ENCODE results near the gene YKT6.

YKT6 gene

GRCh38 chr7:44225566-44226395, 25.0 kb downstream of the YKT6 start (continued):
- TF ChIP-seq ZNF18 (tag by site-specific recombination; IDR thresholded peaks at IDR 0.05) (no peak), HOXA7 (CRISPR knock-in tag; IDR thresholded peaks at IDR 0.05; ENCODE audit: borderline replicate concordance) (no peak), KLF1 (tag by site-specific recombination; IDR thresholded peaks at IDR 0.05) (peak; percentile 36; the same call in 1 of the 2 replicates), ZNF488 (tag by site-specific recombination; IDR thresholded peaks at IDR 0.05) (no peak), SP2 (tag by site-specific recombination; IDR thresholded peaks at IDR 0.05) (0 out of 2 replicates have a peak, but pooled peaks have one; percentile 15), ZBTB1 (tag by site-specific recombination; IDR thresholded peaks at IDR 0.05) (no peak), RBAK (tag by site-specific recombination; IDR thresholded peaks at IDR 0.05) (no peak), ZNF112 (tag by site-specific recombination; IDR thresholded peaks at IDR 0.05) (no peak), ZNF777 (tag by site-specific recombination; IDR thresholded peaks at IDR 0.05; ENCODE audit: borderline replicate concordance) (no peak), ZNF624 (tag by site-specific recombination; IDR thresholded peaks at IDR 0.05) (no peak), ZFHX2 (tag by site-specific recombination; conservative IDR thresholded peaks at IDR 0.05) (peak; percentile 35)

- no peak overlapping the region for H3K27ac ChIP-seq (ENCODE audit: extremely low read depth, low read depth, low read length)
- no peaks in the 10 kb centered on the region; the same call in 1 of the 2 replicates for H3K4me1 ChIP-seq (ENCODE audit: control insufficient read depth, insufficient read depth, low read length)
- no peaks in the 10 kb centered on the region for H3K36me3 ChIP-seq (ENCODE audit: control insufficient read depth in 2 of 2, insufficient read depth in 1 of 2, low read length in 2 of 2)
- TF ChIP-seq ZNF138 (tag by site-specific recombination; IDR thresholded peaks at IDR 0.05; ENCODE audit: borderline replicate concordance) (no peak), ZSCAN23 (tag by site-specific recombination; IDR thresholded peaks at IDR 0.05) (no peak), KLF10 (tag by site-specific recombination; IDR thresholded peaks at IDR 0.05) (no peak), ZNF341 (tag by site-specific recombination; IDR thresholded peaks at IDR 0.05; ENCODE audit: low read depth) (no peak)
- no peak overlapping the region for H3K4me3 ChIP-seq (ENCODE audit: low read depth, low read length)
- CTCF ChIA-PET, result no interaction called here
- POLR2A ChIA-PET, result no interaction called here
- H3K9me3 ChIP-seq (ENCODE audit: control insufficient read depth, insufficient read depth, low read depth, low read length), result no peaks in the 10 kb centered on the region
Observed at GRCh38 chr7:44226396-44226753, 25.6 kb downstream of the YKT6 start.

GRCh38 chr7:44227911-44228310, 27.1 kb downstream of the YKT6 start:
- peak; percentile 72 for TF ChIP-seq ZBTB10 (tag by site-specific recombination; IDR thresholded peaks at IDR 0.05)
- no peak for TF ChIP-seq KLF9 (tag by site-specific recombination; IDR thresholded peaks at IDR 0.05; ENCODE audit: low read depth)
- no peak for TF ChIP-seq SALL2 (tag by site-specific recombination; IDR thresholded peaks at IDR 0.05; ENCODE audit: borderline replicate concordance)
- no peak for TF ChIP-seq ZNF140 (tag by site-specific recombination; IDR thresholded peaks at IDR 0.05)
- Histone ChIP-seq H3K27ac (ENCODE audit: extremely low read depth, low read depth, low read length) (no peak overlapping the region), H3K9me3 (ENCODE audit: control insufficient read depth, insufficient read depth, low read depth, low read length) (no peaks in the 10 kb centered on the region), H3K4me1 (ENCODE audit: control insufficient read depth, insufficient read depth, low read length) (no peaks in the 10 kb centered on the region; the same call in 1 of the 2 replicates), H3K4me3 (ENCODE audit: low read depth, low read length) (no peak overlapping the region), H3K36me3 (ENCODE audit: control insufficient read depth in 2 of 2, insufficient read depth in 1 of 2, low read length in 2 of 2) (no peaks in the 10 kb centered on the region)
- POLR2A ChIA-PET, result no interaction called here
- CTCF ChIA-PET, result interaction anchor here (0.8 to 1.3 kb wide), 3 partner anchors 13 to 58 kb away, joined by 3 to 4 read pairs (median 3); no protein-coding TSS in a partner anchor

All from HEK293 (cell line).